GM12875 (cell line): ENCODE measurements around the gene PARD3.

ENCODE experiments used
- H3K4me3 ChIP-seq: one replicate; pipeline ENCODE4 v1.5.1; 2011; ENCODE audit warnings: low read depth, low read length, control low read depth
- TF ChIP-seq, protein P1 (sequence below): IDR thresholded peaks from 2 replicates; pipeline ENCODE4 v1.5.1; 2011; ENCODE audit warnings: low read depth, mild to moderate bottlenecking, control low read depth, inconsistent platforms, low read length, moderate library complexity, borderline replicate concordance; ENCODE audit not compliant: insufficient read depth

The PARD3 gene

GRCh38 chr10:34251177-34251576 is 563.9 kb downstream of the PARD3 start:
- H3K4me3 ChIP-seq: no peak overlapping the region
- TF ChIP-seq, protein P1, sequence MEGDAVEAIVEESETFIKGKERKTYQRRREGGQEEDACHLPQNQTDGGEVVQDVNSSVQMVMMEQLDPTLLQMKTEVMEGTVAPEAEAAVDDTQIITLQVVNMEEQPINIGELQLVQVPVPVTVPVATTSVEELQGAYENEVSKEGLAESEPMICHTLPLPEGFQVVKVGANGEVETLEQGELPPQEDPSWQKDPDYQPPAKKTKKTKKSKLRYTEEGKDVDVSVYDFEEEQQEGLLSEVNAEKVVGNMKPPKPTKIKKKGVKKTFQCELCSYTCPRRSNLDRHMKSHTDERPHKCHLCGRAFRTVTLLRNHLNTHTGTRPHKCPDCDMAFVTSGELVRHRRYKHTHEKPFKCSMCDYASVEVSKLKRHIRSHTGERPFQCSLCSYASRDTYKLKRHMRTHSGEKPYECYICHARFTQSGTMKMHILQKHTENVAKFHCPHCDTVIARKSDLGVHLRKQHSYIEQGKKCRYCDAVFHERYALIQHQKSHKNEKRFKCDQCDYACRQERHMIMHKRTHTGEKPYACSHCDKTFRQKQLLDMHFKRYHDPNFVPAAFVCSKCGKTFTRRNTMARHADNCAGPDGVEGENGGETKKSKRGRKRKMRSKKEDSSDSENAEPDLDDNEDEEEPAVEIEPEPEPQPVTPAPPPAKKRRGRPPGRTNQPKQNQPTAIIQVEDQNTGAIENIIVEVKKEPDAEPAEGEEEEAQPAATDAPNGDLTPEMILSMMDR: no peak

- TF ChIP-seq, protein P1: no peak
- no peak overlapping the region for H3K4me3 ChIP-seq
These were observed 564.4 kb downstream of the PARD3 start for GRCh38 chr10:34250722-34251121.

GRCh38 chr10:34249634-34250033 is 565.5 kb downstream of the PARD3 start:
- TF ChIP-seq, protein P1: peak; percentile 21; the same call in 1 of the 2 replicates
- H3K4me3 ChIP-seq: no peak overlapping the region

GRCh38 chr10:34247560-34247959 is 567.5 kb downstream of the PARD3 start:
- TF ChIP-seq, protein P1: no peak
- H3K4me3 ChIP-seq: no peak overlapping the region

DNA sequence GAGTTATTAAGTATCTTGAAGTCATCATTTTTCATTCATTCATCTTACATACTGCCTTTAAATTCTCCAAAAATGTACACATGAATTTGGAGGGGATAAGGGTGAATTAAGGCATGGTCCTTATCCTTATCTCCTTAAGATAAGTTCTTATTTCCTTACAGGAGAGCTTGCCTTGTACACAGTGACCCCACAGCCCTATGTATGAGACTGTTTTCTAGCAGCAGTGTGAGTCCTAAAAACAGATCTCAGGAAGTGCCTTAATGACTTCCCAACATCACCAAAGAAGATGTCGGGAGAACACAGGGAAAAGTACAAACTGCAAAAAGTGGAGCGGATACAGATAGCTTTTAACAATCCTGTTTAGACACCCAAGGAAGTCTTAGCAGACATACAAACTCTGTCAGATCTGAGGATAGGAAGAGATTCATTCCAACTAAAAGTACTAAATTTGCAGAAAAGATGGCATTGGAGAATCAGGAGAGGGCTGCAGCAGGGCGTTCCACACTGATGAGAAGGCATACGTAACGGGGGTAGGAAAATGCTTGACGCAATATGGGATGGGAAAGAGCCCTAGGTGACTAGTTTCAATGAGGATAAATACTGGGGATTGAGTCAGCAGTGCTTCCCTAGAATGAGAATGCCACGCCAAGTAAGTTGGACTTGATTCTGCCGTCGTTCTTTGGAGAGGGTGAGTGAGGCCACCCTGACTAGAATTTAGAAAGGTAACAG is 570.2 kb downstream of the PARD3 start:
- TF ChIP-seq, protein P1: no peak

GRCh38 chr10:34241226-34242000 is 573.7 kb downstream of the PARD3 start:
- TF ChIP-seq, protein P1: no peak
- no peak overlapping the region for H3K4me3 ChIP-seq

More for the DNA sequence above, 570.2 kb downstream of the PARD3 start:
- no peak overlapping the region for H3K4me3 ChIP-seq

DNA sequence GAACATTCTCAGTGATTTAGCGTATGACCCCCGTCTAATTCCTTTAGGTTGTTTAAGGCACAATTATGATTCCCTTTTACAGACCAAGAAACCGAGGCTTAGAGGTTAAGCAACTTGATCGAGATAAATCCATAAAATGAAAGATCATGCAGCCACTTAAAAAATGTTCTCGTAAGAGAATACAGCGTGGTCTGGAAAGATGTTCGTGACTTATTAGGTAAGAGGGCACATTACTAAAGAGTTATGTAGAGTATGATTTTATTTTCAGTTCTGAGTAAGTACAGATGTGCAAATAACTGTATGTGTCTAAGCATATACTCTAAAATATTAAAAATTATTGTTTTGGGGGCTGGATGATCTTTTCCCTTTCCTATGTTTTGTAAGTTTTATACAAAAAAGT is 575.1 kb downstream of the PARD3 start:
- H3K4me3 ChIP-seq: no peak overlapping the region
- TF ChIP-seq, protein P1: no peak
